ENCODE data around the gene SRRM2.
"Not testable (repeated sequence)": the region's sequence is repeated elsewhere in the genome, so short reads cannot be mapped to it uniquely, and the experiment has no call there.

Gene SRRM2

GRCh38 chr16:2720064-2720457 lies 32.4 kb upstream of the SRRM2 start, which contains the start of gene PRSS27:
TSS of gene PRSS27 (minus strand) at chr16:2720224. CDS start at chr16:2720160, 64 bp downstream.
- TF ChIP-seq CTCF (IDR thresholded peaks at IDR 0.05; ENCODE audit: low read depth, low read length), result no peak
- no peak for DNase-seq (ENCODE audit: low read depth in 2 of 2)
- peak within 1 kb of the TSS; percentile 47 to 56 for H3K4me3 ChIP-seq (replicated peaks in 1 of 2; ENCODE audit: low read depth in 2 of 2, low read length in 2 of 2)

GRCh38 chr16:2720719-2721633 lies 31.5 kb upstream of the SRRM2 start:
- DNase-seq (ENCODE audit: low read depth in 2 of 2), result peak; percentile 78 to 86
- TF ChIP-seq CTCF (IDR thresholded peaks at IDR 0.05; ENCODE audit: low read depth, low read length), result peak; percentile 21

GRCh38 chr16:2721634-2722173 lies 30.7 kb upstream of the SRRM2 start:
- peak overlapping the region; percentile 40 to 47 for H3K4me3 ChIP-seq (replicated peaks in 1 of 2; ENCODE audit: low read depth in 2 of 2, low read length in 2 of 2)
- DNase-seq (ENCODE audit: low read depth in 2 of 2), result not testable (repeated sequence)

More at GRCh38 chr16:2720719-2721633, 31.5 kb upstream of the SRRM2 start:
- peak overlapping the region; percentile 47 to 56 for H3K4me3 ChIP-seq (replicated peaks in 1 of 2; ENCODE audit: low read depth in 2 of 2, low read length in 2 of 2)

GRCh38 chr16:2724088-2724676 lies 28.3 kb upstream of the SRRM2 start:
- no peak overlapping the region for H3K4me3 ChIP-seq (replicated peaks in 1 of 2; ENCODE audit: low read depth in 2 of 2, low read length in 2 of 2)
- no peak for TF ChIP-seq CTCF (IDR thresholded peaks at IDR 0.05; ENCODE audit: low read depth, low read length)
- no peak for DNase-seq (ENCODE audit: low read depth in 2 of 2)

- H3K4me3 ChIP-seq (replicated peaks in 1 of 2; ENCODE audit: low read depth in 2 of 2, low read length in 2 of 2), result no peak overlapping the region
- TF ChIP-seq CTCF (IDR thresholded peaks at IDR 0.05; ENCODE audit: low read depth, low read length), result no peak
- no peak for DNase-seq (ENCODE audit: low read depth in 2 of 2)
These were observed 27.6 kb upstream of the SRRM2 start for GRCh38 chr16:2724816-2725348.

GRCh38 chr16:2726923-2727322 lies 25.5 kb upstream of the SRRM2 start:
- DNase-seq (ENCODE audit: low read depth in 2 of 2), result no peak
- no peak overlapping the region for H3K4me3 ChIP-seq (replicated peaks in 1 of 2; ENCODE audit: low read depth in 2 of 2, low read length in 2 of 2)
- TF ChIP-seq CTCF (IDR thresholded peaks at IDR 0.05; ENCODE audit: low read depth, low read length), result no peak

GRCh38 chr16:2728034-2728433 lies 24.4 kb upstream of the SRRM2 start:
- no peak for DNase-seq (ENCODE audit: low read depth in 2 of 2)
- no peak for TF ChIP-seq CTCF (IDR thresholded peaks at IDR 0.05; ENCODE audit: low read depth, low read length)

More at GRCh38 chr16:2728034-2728433, 24.4 kb upstream of the SRRM2 start:
- no peak overlapping the region for H3K4me3 ChIP-seq (replicated peaks in 1 of 2; ENCODE audit: low read depth in 2 of 2, low read length in 2 of 2)
